Left ventricle myocardium inferior (tissue), 1 donor: ENCODE data around the gene BRAT1. TPM values are rescaled to one million over a fixed set of nuclear protein-coding genes. Genes with fewer than 3 reads are reported as not detected.

ENCODE experiments used
- DNase-seq: peaks from one replicate; pipeline ENCODE4 v3.0.0-alpha.2; 2020
- H3K27ac ChIP-seq: fragments of 200-600 bp; replicated peaks from 2 replicates; pipeline ENCODE4 v1.8.0; 2021
- H3K27me3 ChIP-seq: fragments of 200-600 bp; 2 replicates; pipeline ENCODE4 v1.8.0; 2021; ENCODE audit warnings: low read depth
- H3K36me3 ChIP-seq: fragments of 200-600 bp; 2 replicates; pipeline ENCODE4 v1.8.0; 2021
- H3K4me1 ChIP-seq: fragments of 200-600 bp; 2 replicates; pipeline ENCODE4 v1.8.0; 2021
- H3K4me3 ChIP-seq: fragments of 200-600 bp; 2 replicates; pipeline ENCODE4 v1.8.0; 2021; ENCODE audit warnings: mild to moderate bottlenecking, moderate library complexity
- H3K9me3 ChIP-seq: fragments of 200-600 bp; replicated peaks from 2 replicates; pipeline ENCODE4 v1.8.0; 2021
- intact Hi-C: fragments of 100-400 bp; cut with micrococcal nuclease; formaldehyde crosslinking; loops from one replicate; pipeline ENCODE4 v1.11.0; 2022
- total RNA-seq: library from RNA; stranded (reverse); fragmentation: NEBNext Ultra II Directional; extraction: Animal tissue kit (Norgen Biotek cat#: 25700); gene quantifications from one replicate; pipeline ENCODE4 v1.2.1, GENCODE V29; 2021
- TF ChIP-seq, protein P1 (sequence below): fragments of 200-600 bp; IDR thresholded peaks from 2 replicates; pipeline ENCODE4 v1.8.0; 2021; ENCODE audit warnings: antibody characterized with exemption, mild to moderate bottlenecking, borderline replicate concordance
- donor health status: DM: no; HTN: yes; CAD: no; lungs with severe emphysema.

Gene BRAT1
- total RNA-seq, 1 donor from 2014 or later: 13.7 TPM

DNA sequence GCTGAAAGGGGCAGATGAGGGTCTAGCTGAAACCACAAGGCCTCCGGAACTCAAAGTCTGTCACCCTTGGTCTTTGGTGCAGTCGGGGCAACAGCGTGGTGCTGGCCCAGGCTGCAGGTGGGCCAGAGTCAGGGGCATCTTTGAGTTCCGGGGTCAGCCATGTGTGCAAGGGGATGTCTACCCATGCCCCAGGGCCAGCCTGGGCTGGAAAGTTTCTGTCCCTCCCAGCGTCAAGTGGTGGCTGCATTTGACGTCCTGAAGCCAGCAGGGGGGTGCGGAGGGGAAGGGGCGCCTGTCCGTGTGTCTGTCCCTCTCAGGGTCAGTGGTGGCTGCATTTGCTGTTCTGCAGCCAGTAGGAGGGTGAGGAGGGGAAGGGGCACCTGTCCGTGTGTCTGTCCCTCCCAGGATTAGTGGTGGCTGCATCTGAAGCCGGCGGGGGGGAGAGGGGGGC is 638 bp downstream of the BRAT1 start:
- no peak for DNase-seq
- intact Hi-C loops: no loop called here
- H3K4me3 ChIP-seq: peak overlapping the region; percentile 95
- TF ChIP-seq, protein P1, sequence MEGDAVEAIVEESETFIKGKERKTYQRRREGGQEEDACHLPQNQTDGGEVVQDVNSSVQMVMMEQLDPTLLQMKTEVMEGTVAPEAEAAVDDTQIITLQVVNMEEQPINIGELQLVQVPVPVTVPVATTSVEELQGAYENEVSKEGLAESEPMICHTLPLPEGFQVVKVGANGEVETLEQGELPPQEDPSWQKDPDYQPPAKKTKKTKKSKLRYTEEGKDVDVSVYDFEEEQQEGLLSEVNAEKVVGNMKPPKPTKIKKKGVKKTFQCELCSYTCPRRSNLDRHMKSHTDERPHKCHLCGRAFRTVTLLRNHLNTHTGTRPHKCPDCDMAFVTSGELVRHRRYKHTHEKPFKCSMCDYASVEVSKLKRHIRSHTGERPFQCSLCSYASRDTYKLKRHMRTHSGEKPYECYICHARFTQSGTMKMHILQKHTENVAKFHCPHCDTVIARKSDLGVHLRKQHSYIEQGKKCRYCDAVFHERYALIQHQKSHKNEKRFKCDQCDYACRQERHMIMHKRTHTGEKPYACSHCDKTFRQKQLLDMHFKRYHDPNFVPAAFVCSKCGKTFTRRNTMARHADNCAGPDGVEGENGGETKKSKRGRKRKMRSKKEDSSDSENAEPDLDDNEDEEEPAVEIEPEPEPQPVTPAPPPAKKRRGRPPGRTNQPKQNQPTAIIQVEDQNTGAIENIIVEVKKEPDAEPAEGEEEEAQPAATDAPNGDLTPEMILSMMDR: no peak
- peaks cover 7% of the 10 kb centered on the region for H3K36me3 ChIP-seq
- H3K9me3 ChIP-seq: no peaks in the 10 kb centered on the region
- H3K27me3 ChIP-seq: no peaks in the 10 kb centered on the region
- H3K4me1 ChIP-seq: peaks cover 53% of the 10 kb centered on the region
- peak overlapping the region; percentile 100 for H3K27ac ChIP-seq

DNA sequence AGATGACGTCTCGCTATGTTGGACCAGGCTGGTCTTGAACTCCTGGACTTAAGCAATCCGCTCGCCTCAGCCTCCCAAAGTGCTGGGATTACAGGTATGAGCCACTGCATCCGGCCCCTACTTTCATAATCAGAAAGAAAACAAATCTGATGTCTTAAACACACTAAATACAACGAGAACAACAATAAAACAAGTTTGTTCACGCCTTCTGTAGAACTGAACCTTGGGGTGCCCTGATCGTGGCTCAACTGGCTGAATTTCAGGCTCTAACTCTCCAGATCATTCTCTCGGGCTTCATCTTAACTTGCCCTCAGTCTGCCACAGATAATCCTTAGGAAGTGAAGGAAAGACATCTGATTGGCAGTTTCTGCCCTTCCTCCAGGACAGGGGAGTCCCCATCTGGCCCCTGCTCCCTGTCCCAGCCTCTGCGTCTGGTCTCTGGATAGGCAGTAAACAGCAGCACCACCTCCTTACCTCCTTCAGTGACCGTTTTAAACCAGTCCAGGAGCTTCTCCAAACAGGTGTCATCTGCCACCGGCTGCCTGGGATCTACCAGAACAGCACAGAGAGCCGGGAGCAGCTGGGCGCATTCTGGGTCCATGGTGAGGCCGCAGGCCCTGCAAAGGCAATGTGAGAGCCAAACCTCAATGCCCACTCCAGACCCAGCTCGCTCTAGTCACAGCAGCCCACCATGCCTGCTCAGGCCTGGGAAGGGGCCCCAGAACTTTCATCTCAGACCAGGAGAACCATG is 1.3 kb downstream of the BRAT1 start:
- DNase-seq: no peak
- Histone ChIP-seq H3K27me3 (no peaks in the 10 kb centered on the region), H3K9me3 (no peaks in the 10 kb centered on the region), H3K36me3 (peaks cover 9% of the 10 kb centered on the region), H3K4me3 (peak overlapping the region; percentile 95), H3K4me1 (peaks cover 46% of the 10 kb centered on the region), H3K27ac (no peak overlapping the region)
- intact Hi-C loops: no loop called here
- TF ChIP-seq, protein P1: no peak

DNA sequence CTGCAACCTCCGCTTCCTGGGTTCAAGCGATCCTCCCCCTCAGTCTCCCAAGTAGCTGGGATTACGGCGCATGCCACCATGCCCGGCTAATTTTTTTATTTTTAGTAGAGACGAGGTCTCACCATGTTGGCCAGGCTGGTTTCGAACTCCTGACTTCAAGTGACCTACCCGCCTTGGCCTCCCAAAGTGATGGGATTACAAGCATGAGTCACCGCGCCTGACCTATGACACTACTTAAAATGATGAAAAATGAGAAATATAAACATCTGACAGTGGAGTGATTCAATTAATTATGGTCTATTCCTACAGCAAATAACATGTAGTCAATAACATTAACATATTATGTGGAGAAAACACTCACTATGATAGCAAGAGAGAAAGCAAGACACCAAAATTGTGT is 2.2 kb downstream of the BRAT1 start:
- Histone ChIP-seq H3K36me3 (peaks cover 18% of the 10 kb centered on the region), H3K4me1 (peaks cover 39% of the 10 kb centered on the region), H3K9me3 (no peaks in the 10 kb centered on the region), H3K27ac (no peak overlapping the region), H3K27me3 (no peaks in the 10 kb centered on the region), H3K4me3 (no peak overlapping the region)
- TF ChIP-seq, protein P1: no peak
- intact Hi-C loops: no loop called here
- DNase-seq: no peak

DNA sequence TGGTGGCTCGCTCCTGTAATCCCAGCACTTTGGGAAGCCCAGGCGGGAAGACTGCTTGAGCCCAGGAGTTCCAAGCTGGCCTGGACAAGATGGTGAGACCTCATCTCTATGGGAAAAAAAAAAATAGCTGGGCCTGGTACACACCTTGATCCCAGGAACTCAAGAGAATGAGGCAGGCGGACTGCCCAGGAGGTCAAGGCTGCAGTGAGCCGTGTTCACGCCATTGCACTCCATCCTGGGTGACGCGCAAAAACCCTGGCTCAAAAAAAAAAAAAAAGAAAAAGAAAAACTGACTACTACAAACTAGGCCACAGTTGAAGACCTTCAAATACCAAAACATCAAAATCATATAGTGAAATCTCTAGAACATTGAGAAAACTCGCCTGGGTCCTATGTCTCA is 3.9 kb downstream of the BRAT1 start:
- DNase-seq: no peak
- TF ChIP-seq, protein P1: no peak
- Histone ChIP-seq H3K4me1 (peaks cover 33% of the 10 kb centered on the region), H3K36me3 (peaks cover 35% of the 10 kb centered on the region), H3K4me3 (no peak overlapping the region), H3K27ac (no peak overlapping the region), H3K27me3 (no peaks in the 10 kb centered on the region), H3K9me3 (no peaks in the 10 kb centered on the region)
- intact Hi-C loops: no loop called here

DNA sequence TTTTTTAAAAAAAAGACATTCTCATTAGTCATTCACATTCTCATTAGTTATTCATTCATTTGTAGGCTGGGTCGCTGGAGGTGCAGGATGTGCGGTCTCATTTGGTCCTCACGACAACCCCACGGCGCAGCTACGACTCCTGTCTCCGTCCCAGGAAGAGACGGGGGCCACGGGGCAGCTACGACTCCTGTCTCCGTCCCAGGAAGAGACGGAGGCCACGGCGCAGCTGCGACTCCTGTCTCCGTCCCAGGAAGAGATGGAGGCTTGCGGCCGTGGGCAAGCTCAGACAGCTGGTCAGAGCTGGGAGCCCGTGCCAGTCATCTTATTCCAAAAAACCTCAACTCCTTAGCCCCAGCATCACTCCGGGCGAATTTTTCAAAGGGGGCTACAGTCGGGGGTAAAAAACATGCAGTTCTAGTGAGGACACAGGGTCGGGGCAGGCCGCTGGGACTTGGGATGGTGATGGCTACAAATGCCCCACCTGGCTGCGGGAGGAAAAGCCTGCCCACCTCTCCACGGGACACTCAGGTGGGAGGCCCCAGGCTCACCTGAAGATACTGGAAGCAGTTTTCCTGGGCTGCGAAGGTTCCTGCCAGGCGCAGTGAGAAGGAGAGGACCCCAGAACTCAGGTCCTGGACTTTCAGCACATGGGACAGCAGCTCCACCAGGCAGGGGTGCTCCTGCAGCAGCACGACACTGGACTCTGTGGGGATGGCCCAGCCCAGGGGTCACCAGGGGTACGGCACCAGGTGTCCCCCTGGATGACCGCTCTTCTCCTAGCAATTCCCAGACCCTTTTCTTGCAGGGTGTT is 8.3 kb downstream of the BRAT1 start:
- Histone ChIP-seq H3K27me3 (no peaks in the 10 kb centered on the region), H3K27ac (no peak overlapping the region), H3K4me3 (no peak overlapping the region), H3K9me3 (no peaks in the 10 kb centered on the region), H3K4me1 (no peaks in the 10 kb centered on the region), H3K36me3 (peaks cover 77% of the 10 kb centered on the region)
- no peak for DNase-seq
- intact Hi-C loops: no loop called here
- TF ChIP-seq, protein P1: no peak
